OCI-LY7 (cell line): ENCODE data around the gene DNAJC5G.

ENCODE experiments used
- CTCF ChIP-seq: fragments of 200-600 bp; sonication (generic); conservative IDR thresholded peaks from 2 replicates; pipeline ENCODE4 v1.5.1; 2014; ENCODE audit warnings: mild to moderate bottlenecking, antibody characterized with exemption, low read length, moderate library complexity, mixed read lengths
- EZH2phosphoT487 ChIP-seq: fragments of 200-600 bp; sonication (generic); IDR thresholded peaks from 2 replicates; pipeline ENCODE4 v1.6.1; 2018; ENCODE audit warnings: low read depth, borderline replicate concordance, mild to moderate bottlenecking, mixed run types, antibody characterized with exemption, low read length, moderate library complexity, mixed read lengths

- TF ChIP-seq CTCF (no peak), EZH2phosphoT487 (no peak)
Observed at GRCh38 chr2:27305516-27305915, 30.3 kb downstream of the DNAJC5G start.
